GM19025 (cell line): Measurements from ENCODE around the gene SLC3A2.
"Not testable (repeated sequence)": the region's sequence is repeated elsewhere in the genome, so short reads cannot be mapped to it uniquely, and the experiment has no call there.

Source experiments
- ATAC-seq: cut with Tn5 transposase; IDR thresholded peaks from one replicate; pipeline ENCODE4 v1.9.1; 2021; ENCODE audit warnings: mild to moderate bottlenecking, low read depth, moderate library complexity; ENCODE audit not compliant: unreplicated experiment

Gene SLC3A2

DNA sequence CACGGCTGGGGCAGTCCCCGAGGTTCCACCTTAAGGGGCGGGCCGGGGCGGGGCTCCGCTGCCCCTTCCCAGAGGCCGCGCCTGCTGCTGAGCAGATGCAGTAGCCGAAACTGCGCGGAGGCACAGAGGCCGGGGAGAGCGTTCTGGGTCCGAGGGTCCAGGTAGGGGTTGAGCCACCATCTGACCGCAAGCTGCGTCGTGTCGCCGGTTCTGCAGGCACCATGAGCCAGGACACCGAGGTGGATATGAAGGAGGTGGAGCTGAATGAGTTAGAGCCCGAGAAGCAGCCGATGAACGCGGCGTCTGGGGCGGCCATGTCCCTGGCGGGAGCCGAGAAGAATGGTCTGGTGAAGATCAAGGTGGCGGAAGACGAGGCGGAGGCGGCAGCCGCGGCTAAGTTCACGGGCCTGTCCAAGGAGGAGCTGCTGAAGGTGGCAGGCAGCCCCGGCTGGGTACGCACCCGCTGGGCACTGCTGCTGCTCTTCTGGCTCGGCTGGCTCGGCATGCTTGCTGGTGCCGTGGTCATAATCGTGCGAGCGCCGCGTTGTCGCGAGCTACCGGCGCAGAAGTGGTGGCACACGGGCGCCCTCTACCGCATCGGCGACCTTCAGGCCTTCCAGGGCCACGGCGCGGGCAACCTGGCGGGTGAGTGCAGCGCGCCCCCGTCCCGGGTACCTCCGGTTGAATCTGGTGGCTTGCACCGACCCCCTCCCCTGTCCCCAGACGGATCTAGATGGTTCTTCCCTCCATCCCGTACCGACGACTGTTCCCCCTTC lies at the start of gene SLC3A2:
Gene SLC3A2, plus strand, starts transcription at position 94 of the 776 bp plus-strand sequence. Its CDS starts 128 bp downstream, at position 222.
- ATAC-seq = peak; percentile 64

DNA sequence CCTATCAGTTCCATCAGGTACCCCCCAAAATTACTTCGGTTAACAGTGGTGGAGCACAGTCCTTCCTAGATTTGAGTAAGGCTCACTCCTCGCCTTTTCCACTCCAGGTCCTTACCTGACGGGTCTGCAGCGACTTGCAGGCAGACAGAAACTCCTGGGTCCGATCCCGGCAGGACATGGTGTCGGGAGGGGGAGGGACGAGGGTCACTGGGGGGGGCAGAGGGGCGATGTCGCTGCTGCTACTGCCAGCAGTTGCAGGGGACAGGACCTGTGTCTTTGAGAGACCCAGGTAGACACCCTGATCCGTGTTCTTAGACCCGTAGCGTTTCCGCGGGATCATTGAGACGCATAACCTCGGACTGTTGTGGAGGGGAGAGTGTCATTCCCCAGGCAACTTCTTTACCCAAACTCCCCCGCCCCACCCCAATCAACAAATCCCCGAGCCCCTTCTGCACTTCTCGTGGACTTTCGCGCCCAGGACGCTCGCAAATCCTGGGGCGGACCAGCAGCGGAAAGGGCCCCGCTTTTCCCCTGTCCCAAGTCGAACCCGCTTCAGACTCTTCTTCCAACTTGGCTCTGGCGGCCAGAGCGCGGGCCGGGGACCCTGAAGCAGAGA lies 49.7 kb upstream of the SLC3A2 start:
- no peak for ATAC-seq

GRCh38 chr11:62831520-62832335 lies 49.0 kb upstream of the SLC3A2 start, which contains the start of gene STX5:
STX5 (minus strand) TSS chr11:62832051; CDS start chr11:62831243, 808 bp downstream.
- peak; percentile 87 for ATAC-seq

GRCh38 chr11:62832336-62833234 lies 48.1 kb upstream of the SLC3A2 start, which contains the start of gene TEX54:
TEX54 (minus strand) TSS chr11:62832841.
- ATAC-seq = peak; percentile 2

- ATAC-seq = no peak
Observed at GRCh38 chr11:62835336-62835735, 45.4 kb upstream of the SLC3A2 start.

- peak; percentile 40 for ATAC-seq
Observed at GRCh38 chr11:62839050-62839945, 41.4 kb upstream of the SLC3A2 start, which contains the start of gene WDR74. WDR74 (minus strand) TSS chr11:62839590; CDS start chr11:62839570, 20 bp downstream.

- ATAC-seq = peak; percentile 1
Observed at GRCh38 chr11:62840721-62841360, 39.9 kb upstream of the SLC3A2 start.

DNA sequence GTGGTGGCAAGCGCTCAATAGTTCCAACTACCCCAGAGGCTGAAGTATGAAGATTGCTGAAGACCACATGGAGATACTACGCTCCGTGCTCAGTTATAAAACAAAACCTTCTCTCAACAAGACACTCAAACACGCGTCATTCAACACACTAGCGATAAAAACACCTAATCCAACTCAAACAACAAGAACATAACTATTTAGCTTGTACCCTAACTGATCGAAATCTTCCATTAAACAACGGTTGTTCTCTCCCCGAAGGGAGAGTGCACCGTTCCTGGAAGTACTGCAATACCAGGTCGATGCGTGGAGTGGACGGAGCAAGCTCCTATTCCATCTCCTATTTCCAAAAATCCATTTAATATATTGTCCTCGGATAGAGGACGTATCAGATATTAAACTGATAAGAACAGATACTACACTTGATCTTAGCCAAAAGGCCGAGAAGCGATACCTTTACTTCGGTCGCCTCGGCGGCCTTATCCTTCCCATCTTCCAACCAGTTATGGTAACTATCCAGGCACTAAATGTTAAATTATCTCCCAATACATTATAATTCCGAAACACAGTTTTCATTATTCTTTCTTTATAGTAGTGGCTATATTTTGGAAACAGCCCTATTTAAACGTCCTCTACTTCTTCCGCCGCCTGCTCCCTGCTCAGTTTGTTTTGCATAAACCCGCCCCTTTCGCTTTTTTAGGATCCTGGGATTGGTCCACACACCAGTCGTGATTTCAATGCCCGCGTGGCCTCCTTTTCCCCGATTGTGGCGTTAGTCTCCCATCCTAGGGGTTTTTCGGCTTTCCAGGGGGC lies 39.1 kb upstream of the SLC3A2 start:
- ATAC-seq = peak; percentile 54

- no peak for ATAC-seq
Observed at GRCh38 chr11:62842171-62842741, 38.4 kb upstream of the SLC3A2 start.

DNA sequence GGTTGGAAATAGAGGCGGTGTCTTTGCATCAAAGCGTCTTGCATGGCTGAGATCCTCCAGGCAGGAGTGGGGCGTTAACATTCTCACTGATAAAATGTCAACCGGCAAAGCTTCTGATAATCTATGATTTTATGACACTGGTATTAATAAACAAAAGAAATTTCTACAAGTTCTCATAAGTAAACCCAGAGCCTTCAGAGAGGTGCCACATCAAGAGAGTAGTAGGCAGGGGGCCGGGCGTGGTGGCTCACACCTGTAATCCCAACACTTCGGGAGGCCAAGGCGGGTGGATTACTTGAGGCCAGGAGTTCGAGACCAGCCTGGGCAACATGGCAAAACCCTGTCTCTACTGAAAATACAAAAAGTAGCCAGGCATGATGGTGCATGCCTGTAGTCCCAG lies 37.8 kb upstream of the SLC3A2 start:
- ATAC-seq = not testable (repeated sequence)

DNA sequence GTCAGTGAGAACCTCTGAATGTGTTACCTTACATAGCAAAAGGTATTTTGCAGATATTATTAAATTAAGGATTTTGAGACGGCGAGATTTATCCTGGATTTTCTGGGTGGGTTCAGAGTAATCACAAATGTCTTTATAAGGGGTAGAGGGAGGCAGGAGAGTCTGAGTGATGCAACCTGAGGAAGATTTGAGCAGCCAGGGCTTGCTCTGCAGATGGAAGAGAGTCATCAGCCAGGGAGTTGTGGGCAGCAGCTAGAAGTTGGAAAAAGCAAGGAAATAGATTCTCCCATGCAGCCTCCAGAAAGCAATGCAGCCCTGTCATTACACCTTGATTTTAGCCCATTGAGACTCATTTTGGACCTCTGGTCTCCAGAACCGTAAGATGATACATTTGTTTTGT lies 37.2 kb upstream of the SLC3A2 start:
- no peak for ATAC-seq

DNA sequence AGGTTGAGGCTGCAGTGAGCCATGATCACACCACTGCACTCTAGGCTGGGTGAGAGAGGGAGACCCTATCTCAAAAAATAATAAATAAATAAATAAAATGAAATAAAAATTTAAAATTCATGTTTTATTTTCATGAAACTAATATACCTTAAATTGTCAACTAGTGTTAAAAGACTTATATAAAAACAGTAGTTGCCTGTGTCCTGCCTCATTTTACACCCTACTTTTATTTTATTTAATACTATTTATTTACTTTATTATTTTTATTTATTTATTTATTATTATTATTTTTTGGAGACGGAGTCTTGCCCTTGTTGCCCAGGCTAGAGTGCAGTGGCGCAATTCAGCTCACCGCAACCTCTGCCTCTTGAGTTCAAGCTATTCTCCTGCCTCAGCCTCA lies 36.5 kb upstream of the SLC3A2 start:
- no peak for ATAC-seq

DNA sequence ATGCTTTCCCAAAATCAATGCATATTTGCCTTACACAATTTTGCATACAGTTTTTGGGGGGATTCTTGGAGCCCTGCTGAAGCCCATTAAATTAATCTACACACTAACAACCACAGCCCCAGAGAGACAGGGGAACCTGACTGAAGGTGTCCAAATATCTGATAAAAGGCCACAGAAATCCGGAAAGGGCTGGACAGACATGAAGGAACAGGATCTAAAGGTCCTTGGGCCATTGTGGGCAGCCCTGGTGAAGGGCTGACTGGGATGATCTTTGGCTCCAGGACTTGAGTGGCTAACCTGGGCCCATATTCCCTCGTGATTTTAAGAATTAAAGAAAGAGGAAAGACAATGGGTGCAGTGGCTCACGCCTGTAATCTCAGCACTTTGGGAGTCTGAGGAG lies 34.5 kb upstream of the SLC3A2 start:
- no peak for ATAC-seq

GRCh38 chr11:62847767-62848314 lies 32.9 kb upstream of the SLC3A2 start:
- ATAC-seq = no peak

- ATAC-seq = no peak
Observed at GRCh38 chr11:62850911-62851806, 29.5 kb upstream of the SLC3A2 start.
